H9 (cell line): ENCODE measurements around the gene CDHR5. TPM values are rescaled to one million over a fixed set of nuclear protein-coding genes. Genes with fewer than 3 reads are reported as not detected.

Source experiments
- DNase-seq: peaks from one replicate; pipeline ENCODE4 v3.0.0-alpha.2; 2017
- H2AFZ ChIP-seq: one replicate; pipeline ENCODE4 v1.6.1; 2013; ENCODE audit warnings: mild to moderate bottlenecking, low read length, control low read depth, moderate library complexity
- H2AK5ac ChIP-seq: 2 replicates; pipeline ENCODE4 v1.6.1; 2013; ENCODE audit warnings: low read length, control low read depth, mixed read lengths; ENCODE audit not compliant: insufficient read length
- H2BK120ac ChIP-seq: one replicate; pipeline ENCODE4 v1.6.1; 2013; ENCODE audit warnings: low read depth, mild to moderate bottlenecking, low read length, control low read depth, inconsistent platforms; ENCODE audit not compliant: poor library complexity, severe bottlenecking
- H2BK12ac ChIP-seq: 2 replicates; pipeline ENCODE4 v1.6.1; 2013; ENCODE audit warnings: low read length, control low read depth, mixed read lengths, low read depth; ENCODE audit not compliant: insufficient read length
- H2BK15ac ChIP-seq: 2 replicates; pipeline ENCODE4 v1.6.1; 2013; ENCODE audit warnings: low read depth, low read length, control low read depth
- H2BK20ac ChIP-seq: one replicate; pipeline ENCODE4 v1.6.1; 2013; ENCODE audit warnings: low read depth, mild to moderate bottlenecking, low read length, control low read depth, inconsistent platforms; ENCODE audit not compliant: poor library complexity, severe bottlenecking
- H2BK5ac ChIP-seq: 2 replicates; pipeline ENCODE4 v1.6.1; 2013; ENCODE audit warnings: low read length, control low read depth, mixed read lengths; ENCODE audit not compliant: insufficient read length
- H3K14ac ChIP-seq: 2 replicates; pipeline ENCODE4 v1.6.1; 2013; ENCODE audit warnings: low read length, control low read depth; ENCODE audit not compliant: insufficient read depth
- H3K18ac ChIP-seq: 2 replicates; pipeline ENCODE4 v1.6.1; 2013; ENCODE audit warnings: low read depth, mild to moderate bottlenecking, mixed read lengths, low read length, control low read depth; ENCODE audit not compliant: insufficient read length
- H3K23ac ChIP-seq: 2 replicates; pipeline ENCODE4 v1.6.1; 2013; ENCODE audit warnings: low read length, control low read depth, mixed read lengths, low read depth; ENCODE audit not compliant: insufficient read length
- H3K23me2 ChIP-seq: 2 replicates; pipeline ENCODE4 v1.6.1; 2013; ENCODE audit warnings: low read depth, mild to moderate bottlenecking, mixed read lengths, low read length, control low read depth; ENCODE audit not compliant: insufficient read length, poor library complexity, severe bottlenecking
- H3K27ac ChIP-seq: 2 replicates; pipeline ENCODE4 v1.5.1; 2013; ENCODE audit warnings: low read length, control low read depth, mixed read lengths, low read depth; ENCODE audit not compliant: insufficient read length
- H3K27me3 ChIP-seq: 2 replicates; pipeline ENCODE4 v1.6.1; 2013; ENCODE audit warnings: low read length, control low read depth, inconsistent platforms; ENCODE audit not compliant: insufficient read depth
- H3K4ac ChIP-seq: 2 replicates; pipeline ENCODE4 v1.6.1; 2013; ENCODE audit warnings: low read depth, mild to moderate bottlenecking, control low read depth, inconsistent platforms, low read length, moderate library complexity
- H3K4me1 ChIP-seq: 2 replicates; pipeline ENCODE4 v1.6.1; 2013; ENCODE audit warnings: low read length, control low read depth, inconsistent platforms; ENCODE audit not compliant: insufficient read depth
- H3K4me2 ChIP-seq: 2 replicates; pipeline ENCODE4 v1.6.1; 2013; ENCODE audit warnings: low read length, control low read depth, mixed read lengths; ENCODE audit not compliant: insufficient read length, insufficient read depth
- H3K56ac ChIP-seq: 2 replicates; pipeline ENCODE4 v1.6.1; 2013; ENCODE audit warnings: low read depth, mild to moderate bottlenecking, mixed read lengths, low read length, control low read depth; ENCODE audit not compliant: insufficient read length
- H3K79me1 ChIP-seq: 2 replicates; pipeline ENCODE4 v1.6.1; 2013; ENCODE audit warnings: low read depth, mild to moderate bottlenecking, moderate library complexity, low read length, control low read depth, inconsistent platforms; ENCODE audit not compliant: insufficient read depth, poor library complexity, severe bottlenecking
- H3K79me2 ChIP-seq: 2 replicates; pipeline ENCODE4 v1.6.1; 2013; ENCODE audit warnings: low read length, control low read depth, inconsistent platforms; ENCODE audit not compliant: insufficient read depth
- H3K9ac ChIP-seq: 2 replicates; pipeline ENCODE4 v1.6.1; 2013; ENCODE audit warnings: low read length, control low read depth, mixed read lengths; ENCODE audit not compliant: insufficient read length; ENCODE audit errors: extremely low read depth
- H3K9me3 ChIP-seq: one replicate; pipeline ENCODE4 v1.6.1; 2013; ENCODE audit warnings: low read depth, low read length, inconsistent platforms; ENCODE audit not compliant: control insufficient read depth
- H3T11ph ChIP-seq: one replicate; pipeline ENCODE4 v1.6.1; 2013; ENCODE audit warnings: mild to moderate bottlenecking, low read length, control low read depth, inconsistent platforms
- H4K20me1 ChIP-seq: one replicate; pipeline ENCODE4 v1.6.1; 2013; ENCODE audit not compliant: control insufficient read depth, insufficient read length, insufficient read depth
- H4K5ac ChIP-seq: 2 replicates; pipeline ENCODE4 v1.6.1; 2013; ENCODE audit warnings: low read depth, mild to moderate bottlenecking, mixed read lengths, low read length, control low read depth; ENCODE audit not compliant: insufficient read length
- H4K8ac ChIP-seq: replicated peaks from 2 replicates; pipeline ENCODE4 v1.6.1; 2013; ENCODE audit warnings: low read length, control low read depth, mixed read lengths, low read depth; ENCODE audit not compliant: insufficient read length
- H4K91ac ChIP-seq: 2 replicates; pipeline ENCODE4 v1.6.1; 2013; ENCODE audit warnings: low read depth, mild to moderate bottlenecking, moderate library complexity, mixed read lengths, low read length, control low read depth; ENCODE audit not compliant: insufficient read length
- H3K27ac Mint-ChIP-seq, 3 experiments: 2 replicates in 2 of 3; 3 replicates in 1 of 3; pipeline ENCODE4 v1.8.0; 2020 to 2021; ENCODE audit warnings: mixed read lengths in 3 of 3, mild to moderate bottlenecking in 1 of 3, moderate library complexity in 1 of 3
- H3K27me3 Mint-ChIP-seq: 2 replicates; pipeline ENCODE4 v1.8.0; 2021; ENCODE audit warnings: low read depth, mild to moderate bottlenecking, moderate library complexity, mixed read lengths
- H3K36me3 Mint-ChIP-seq, 3 experiments: 2 replicates in 2 of 3; 3 replicates in 1 of 3; pipeline ENCODE4 v1.8.0; 2020 to 2021; ENCODE audit warnings: low read depth in 3 of 3, mixed read lengths in 3 of 3; ENCODE audit not compliant: insufficient read depth in 1 of 3
- H3K4me1 Mint-ChIP-seq, 2 experiments: 2 replicates each; pipeline ENCODE4 v1.8.0; 2020; ENCODE audit warnings: mixed read lengths in 2 of 2
- H3K4me3 Mint-ChIP-seq, 2 experiments: 2 replicates in 1 of 2; 3 replicates in 1 of 2; pipeline ENCODE4 v1.8.0; 2020 to 2021; ENCODE audit warnings: mild to moderate bottlenecking in 2 of 2, mixed read lengths in 2 of 2, moderate library complexity in 1 of 2
- H3K9me3 Mint-ChIP-seq, 2 experiments: 2 replicates in 1 of 2; 3 replicates in 1 of 2; pipeline ENCODE4 v1.8.0; 2020; ENCODE audit warnings: mild to moderate bottlenecking in 2 of 2, mixed read lengths in 2 of 2, moderate library complexity in 1 of 2
- WGBS: extraction: QIAGEN DNeasy Blood & Tissue Kit; methylation state at CpG from one replicate; pipeline ENCODE4 v1.1.7; 2013; ENCODE audit warnings: missing lambda C conversion rate, low lambda C conversion rate, mixed read lengths; ENCODE audit not compliant: insufficient read length; ENCODE audit errors: extremely low coverage; 5-methylcytosine and 5-hydroxymethylcytosine counted together
- total RNA-seq: library from RNA; stranded (reverse); gene quantifications from 2 replicates; pipeline ENCODE4 v1.2.1, GENCODE V29; 2021
- TF ChIP-seq, protein P1 (sequence below): fragments of 200-600 bp; sonication (generic); conservative IDR thresholded peaks from 3 replicates; pipeline ENCODE4 v1.8.0; 2021; ENCODE audit warnings: antibody characterized with exemption, mild to moderate bottlenecking

CDHR5 gene
- total RNA-seq, 1 experiment from 2014 or later, result not detected

DNA sequence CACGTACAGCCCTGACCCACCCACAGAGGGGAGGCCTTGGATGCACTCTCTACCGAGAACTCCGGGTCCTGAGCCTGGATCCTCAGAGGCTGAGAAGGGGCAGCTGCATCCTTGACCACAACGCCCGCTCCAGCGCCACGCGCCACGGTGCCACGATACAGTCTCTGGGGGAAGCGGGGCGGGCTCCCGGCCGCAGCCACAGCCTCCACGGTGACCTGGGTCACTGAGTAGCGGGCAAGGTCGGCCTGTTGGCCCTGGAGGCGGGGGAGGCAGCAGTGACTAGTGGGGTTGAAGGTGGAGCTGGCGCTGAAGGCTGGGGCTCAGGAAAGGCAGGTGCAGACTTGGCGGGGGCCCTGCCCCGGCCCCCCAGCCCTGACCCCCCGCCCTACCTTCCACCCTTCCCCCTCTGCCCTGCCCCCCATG is 5.1 kb downstream of the CDHR5 start:
- no peak overlapping the region for H2AK5ac ChIP-seq
- H3K9me3 Mint-ChIP-seq, result no peaks in the 10 kb centered on the region
- H2BK20ac ChIP-seq, result no peak overlapping the region
- no peaks in the 10 kb centered on the region for H3K9me3 ChIP-seq
- no peak overlapping the region for H4K5ac ChIP-seq
- no peak overlapping the region for H3K27ac Mint-ChIP-seq
- peaks cover 4% of the 10 kb centered on the region for H3K23me2 ChIP-seq
- H3K79me2 ChIP-seq, result no peaks in the 10 kb centered on the region
- H3K4me1 Mint-ChIP-seq, result peaks cover 2 to 4% of the 10 kb centered on the region in 2 experiments; a peak in 2 of 4 replicates
- H2BK12ac ChIP-seq, result no peak overlapping the region
- no peak overlapping the region for H3K14ac ChIP-seq
- H3K27ac ChIP-seq, result no peak overlapping the region
- H3K56ac ChIP-seq, result no peak overlapping the region
- no peak overlapping the region for H3K9ac ChIP-seq
- H3K4me1 ChIP-seq, result no peaks in the 10 kb centered on the region
- no peaks in the 10 kb centered on the region for H3K27me3 ChIP-seq
- H2BK120ac ChIP-seq, result no peak overlapping the region
- no peaks in the 10 kb centered on the region for H4K20me1 ChIP-seq
- no peaks in the 10 kb centered on the region for H3K79me1 ChIP-seq
- H3K4ac ChIP-seq, result no peak overlapping the region
- peaks cover 0 to 3% (median 0%) of the 10 kb centered on the region in 3 experiments; a peak in 2 of 7 replicates for H3K36me3 Mint-ChIP-seq
- no peak overlapping the region for H4K8ac ChIP-seq
- no peak overlapping the region for H3T11ph ChIP-seq
- DNase-seq, result no peak
- no peak overlapping the region for H2AFZ ChIP-seq
- TF ChIP-seq, protein P1, sequence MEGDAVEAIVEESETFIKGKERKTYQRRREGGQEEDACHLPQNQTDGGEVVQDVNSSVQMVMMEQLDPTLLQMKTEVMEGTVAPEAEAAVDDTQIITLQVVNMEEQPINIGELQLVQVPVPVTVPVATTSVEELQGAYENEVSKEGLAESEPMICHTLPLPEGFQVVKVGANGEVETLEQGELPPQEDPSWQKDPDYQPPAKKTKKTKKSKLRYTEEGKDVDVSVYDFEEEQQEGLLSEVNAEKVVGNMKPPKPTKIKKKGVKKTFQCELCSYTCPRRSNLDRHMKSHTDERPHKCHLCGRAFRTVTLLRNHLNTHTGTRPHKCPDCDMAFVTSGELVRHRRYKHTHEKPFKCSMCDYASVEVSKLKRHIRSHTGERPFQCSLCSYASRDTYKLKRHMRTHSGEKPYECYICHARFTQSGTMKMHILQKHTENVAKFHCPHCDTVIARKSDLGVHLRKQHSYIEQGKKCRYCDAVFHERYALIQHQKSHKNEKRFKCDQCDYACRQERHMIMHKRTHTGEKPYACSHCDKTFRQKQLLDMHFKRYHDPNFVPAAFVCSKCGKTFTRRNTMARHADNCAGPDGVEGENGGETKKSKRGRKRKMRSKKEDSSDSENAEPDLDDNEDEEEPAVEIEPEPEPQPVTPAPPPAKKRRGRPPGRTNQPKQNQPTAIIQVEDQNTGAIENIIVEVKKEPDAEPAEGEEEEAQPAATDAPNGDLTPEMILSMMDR, result no peak
- no peak overlapping the region for H3K4me2 ChIP-seq
- H2BK5ac ChIP-seq, result no peak overlapping the region
- no peak overlapping the region for H3K18ac ChIP-seq
- H4K91ac ChIP-seq, result no peak overlapping the region
- WGBS, result no CpG with 5 or more reads among the region's 22 CpGs
- H3K23ac ChIP-seq, result no peak overlapping the region
- peaks cover 4% of the 10 kb centered on the region for H3K27me3 Mint-ChIP-seq
- H3K4me3 Mint-ChIP-seq, result no peak overlapping the region
- no peak overlapping the region for H2BK15ac ChIP-seq
